ENCODE data around the gene ALDH18A1.

GRCh38 chr10:95618101-95618500 lies 38.4 kb downstream of the ALDH18A1 start:
- TF ChIP-seq EZH2 (IDR thresholded peaks at IDR 0.05) (no peak), POLR2AphosphoS5 (IDR thresholded peaks at IDR 0.05; ENCODE audit: borderline replicate concordance, low read depth, low read length) (no peak), FOXP2 (optimal IDR thresholded peaks at IDR 0.05; ENCODE audit: control extremely low read depth, extremely low read length, insufficient read depth) (no peak)

All from SK-N-MC (cell line).